ENCODE results near the gene ARHGDIA.

The ARHGDIA gene

GRCh38 chr17:81905993-81906392 lies 34.9 kb upstream of the ARHGDIA start:
- DNase-seq = no peak

- DNase-seq = no peak
Measured at GRCh38 chr17:81905424-81905875, 34.3 kb upstream of the ARHGDIA start.

GRCh38 chr17:81904600-81905423 lies 33.7 kb upstream of the ARHGDIA start:
- no peak for DNase-seq

GRCh38 chr17:81903896-81904599 lies 32.9 kb upstream of the ARHGDIA start:
- no peak for DNase-seq

GRCh38 chr17:81903415-81903831 lies 32.3 kb upstream of the ARHGDIA start:
- no peak for DNase-seq

- DNase-seq = no peak
Measured at GRCh38 chr17:81902653-81903414, 31.7 kb upstream of the ARHGDIA start.

GRCh38 chr17:81902023-81902652 lies 31.0 kb upstream of the ARHGDIA start, which contains the start of gene NPB:
Gene NPB (plus strand): TSS chr17:81902238. CDS start chr17:81902278, 40 bp downstream.
- DNase-seq = no peak

- DNase-seq = no peak
Measured at GRCh38 chr17:81901167-81902022, 30.3 kb upstream of the ARHGDIA start.

- DNase-seq = no peak
Measured at GRCh38 chr17:81900181-81900820, 29.2 kb upstream of the ARHGDIA start.

- DNase-seq = no peak
Measured at GRCh38 chr17:81899514-81900166, 28.5 kb upstream of the ARHGDIA start.

GRCh38 chr17:81898885-81899284 lies 27.7 kb upstream of the ARHGDIA start:
- no peak for DNase-seq

- DNase-seq = no peak
Measured at GRCh38 chr17:81898029-81898866, 27.1 kb upstream of the ARHGDIA start.

GRCh38 chr17:81895400-81895799 lies 24.3 kb upstream of the ARHGDIA start:
- DNase-seq = no peak

- DNase-seq = no peak
Measured at GRCh38 chr17:81891303-81891552, 20.1 kb upstream of the ARHGDIA start.

- no peak for DNase-seq
Measured at GRCh38 chr17:81890447-81891302, 19.5 kb upstream of the ARHGDIA start.

- DNase-seq = no peak
Measured at GRCh38 chr17:81889602-81890001, 18.5 kb upstream of the ARHGDIA start.

GRCh38 chr17:81888988-81889595 lies 18.0 kb upstream of the ARHGDIA start:
- DNase-seq = no peak
